Right lung (tissue), 5 donors: Measurements from ENCODE around the gene ZNF48. TPM values are rescaled to one million over a fixed set of nuclear protein-coding genes. Genes with fewer than 3 reads are reported as not detected.
A peak's percentile ranks its signal among the peaks of the same experiment; 100 is the strongest.
"Not testable (repeated sequence)": the region's sequence is repeated elsewhere in the genome, so short reads cannot be mapped to it uniquely, and the experiment has no call there.

Source experiments
- DNase-seq, 2 donors: peaks; one replicate each; pipeline ENCODE4 v3.0.0-alpha.2; 2013
- polyA plus RNA-seq, 5 donors: library from polyadenylated mRNA; unstranded; fragments of 120-200 nt; gene quantifications; one replicate each; pipeline versions ENCODE4 v1.2.1 to v1.2.3, GENCODE V29; 2013; ENCODE audit warnings: inconsistent platforms in 1 of 5, low replicate concordance in 1 of 5; ENCODE audit not compliant: insufficient read length in 5 of 5, insufficient read depth in 1 of 5

ZNF48 gene
- polyA plus RNA-seq, 5 donors: 6.4 to 10.7 (median 7.8) TPM

GRCh38 chr16:30377050-30377811 is 18.0 kb upstream of the ZNF48 start:
- DNase-seq: no peak

- DNase-seq: peak; percentile 91 to 93
Observed at GRCh38 chr16:30377812-30378235, 17.4 kb upstream of the ZNF48 start.

GRCh38 chr16:30378236-30379157 is 16.7 kb upstream of the ZNF48 start:
- DNase-seq: peak; percentile 98 to 99

GRCh38 chr16:30379158-30379783 is 15.9 kb upstream of the ZNF48 start:
- no peak for DNase-seq

- no peak for DNase-seq
Observed at GRCh38 chr16:30380072-30380802, 15.0 kb upstream of the ZNF48 start.

GRCh38 chr16:30380803-30381208 is 14.4 kb upstream of the ZNF48 start:
- no peak for DNase-seq

GRCh38 chr16:30381291-30382041 is 13.8 kb upstream of the ZNF48 start:
- DNase-seq: no peak

GRCh38 chr16:30382111-30382881 is 12.9 kb upstream of the ZNF48 start, which contains the start of gene SEPTIN1:
TSS of gene SEPTIN1 (minus strand) at chr16:30382561. CDS start at chr16:30382542, 19 bp downstream.
- no peak for DNase-seq

GRCh38 chr16:30383521-30383920 is 11.7 kb upstream of the ZNF48 start:
- DNase-seq: no peak

- no peak for DNase-seq
Observed at GRCh38 chr16:30394592-30395154, 547 bp upstream of the ZNF48 start.

- DNase-seq: no peak
Observed at GRCh38 chr16:30395992-30396585, 869 bp downstream of the ZNF48 start.

GRCh38 chr16:30396627-30397026 is 1.4 kb downstream of the ZNF48 start:
- not testable (repeated sequence) for DNase-seq

- no peak for DNase-seq
Observed at GRCh38 chr16:30397056-30397455, 1.8 kb downstream of the ZNF48 start.

GRCh38 chr16:30397776-30398660 is 2.8 kb downstream of the ZNF48 start:
- no peak for DNase-seq

- no peak for DNase-seq
Observed at GRCh38 chr16:30398661-30399434, 3.6 kb downstream of the ZNF48 start.

GRCh38 chr16:30399435-30400186 is 4.4 kb downstream of the ZNF48 start:
- DNase-seq: no peak
